HepG2 (cell line): ENCODE results near the gene HSPB2. TPM values are rescaled to one million over a fixed set of nuclear protein-coding genes. Genes with fewer than 3 reads are reported as not detected.

ENCODE experiments used
- BHLHE40 ChIP-seq: IDR thresholded peaks from 2 replicates; pipeline ENCODE4 v1.6.1; 2011; ENCODE audit warnings: low read length, improper control_type of control experiment
- CCDC6 ChIP-seq: sonication (generic); formaldehyde crosslinking; IDR thresholded peaks from 2 replicates; pipeline ENCODE4 v1.8.1; 2022; ENCODE audit warnings: mild to moderate bottlenecking, missing genetic modification reagents, moderate library complexity
- ESRRA ChIP-seq: sonication (generic); formaldehyde crosslinking; IDR thresholded peaks from 2 replicates; pipeline ENCODE4 v1.5.1; 2020; ENCODE audit warnings: mild to moderate bottlenecking, low read depth, missing genetic modification reagents
- FOXO1 ChIP-seq: sonication (generic); formaldehyde crosslinking; IDR thresholded peaks from 2 replicates; pipeline ENCODE4 v1.4.0; 2020; ENCODE audit warnings: missing genetic modification reagents
- IRF2 ChIP-seq: IDR thresholded peaks from 2 replicates; pipeline ENCODE4 v1.6.1; 2018; ENCODE audit warnings: missing genetic modification reagents, missing compliant biosample characterization
- KLF12 ChIP-seq: sonication (generic); formaldehyde crosslinking; IDR thresholded peaks from 2 replicates; pipeline ENCODE4 v1.4.0; 2020; ENCODE audit warnings: missing genetic modification reagents, borderline replicate concordance
- MAF1 ChIP-seq: sonication (generic); formaldehyde crosslinking; IDR thresholded peaks from 2 replicates; pipeline ENCODE4 v1.5.0; 2020; ENCODE audit warnings: missing genetic modification reagents, borderline replicate concordance
- NR2F2 ChIP-seq: IDR thresholded peaks from 2 replicates; pipeline ENCODE4 v1.6.1; 2012; ENCODE audit warnings: low read depth, inconsistent platforms, borderline replicate concordance
- TBX2 ChIP-seq: sonication (generic); formaldehyde crosslinking; IDR thresholded peaks from 2 replicates; pipeline ENCODE4 v1.5.0; 2020; ENCODE audit warnings: missing genetic modification reagents, mild to moderate bottlenecking, borderline replicate concordance
- ZBTB1 ChIP-seq: sonication (generic); formaldehyde crosslinking; IDR thresholded peaks from 2 replicates; pipeline ENCODE4 v1.4.0; 2020; ENCODE audit warnings: missing genetic modification reagents, borderline replicate concordance
- ZFY ChIP-seq: sonication (generic); formaldehyde crosslinking; IDR thresholded peaks from 2 replicates; pipeline ENCODE4 v1.4.0; 2020; ENCODE audit warnings: missing genetic modification reagents
- ZKSCAN8 ChIP-seq: IDR thresholded peaks from 2 replicates; pipeline ENCODE4 v1.6.1; 2016; ENCODE audit warnings: borderline replicate concordance, missing genetic modification reagents, missing compliant biosample characterization
- ZNF180 ChIP-seq: sonication (generic); formaldehyde crosslinking; IDR thresholded peaks from 2 replicates; pipeline ENCODE4 v1.4.0; 2020; ENCODE audit warnings: low read depth, missing genetic modification reagents, borderline replicate concordance
- ZNF557 ChIP-seq: sonication (generic); formaldehyde crosslinking; IDR thresholded peaks from 2 replicates; pipeline ENCODE4 v1.4.0; 2020; ENCODE audit warnings: missing genetic modification reagents
- polyA plus RNA-seq, 8 experiments: library from polyadenylated mRNA; depleted of rRNA in 3 of 8; stranded (reverse) in 7 of 8; unstranded in 1 of 8; fragments of >200 nt; fragmentation: Illumina TruSeq in 4 of 8; extraction: Trizol in 4 of 8; gene quantifications; 2 replicates each; pipeline versions ENCODE4 v1.2.1 to v1.2.3, GENCODE V29; 2011 to 2016; ENCODE audit warnings: low read depth in 4 of 8, missing spikeins in 1 of 8, mixed read lengths in 1 of 8; ENCODE audit not compliant: insufficient read depth in 1 of 8
- total RNA-seq, 5 experiments: library from RNA; depleted of rRNA; stranded (reverse); fragments of >200 nt; fragmentation: Illumina TruSeq; extraction: Trizol; gene quantifications; 2 replicates each; pipeline ENCODE4 v1.2.3, GENCODE V29; 2016; ENCODE audit warnings: low read depth in 1 of 5
- TF ChIP-seq, protein P1 (sequence below): sonication (generic); formaldehyde crosslinking; IDR thresholded peaks from 2 replicates; pipeline ENCODE4 v1.9.0; 2021; ENCODE audit warnings: missing genetic modification reagents, borderline replicate concordance
- TF ChIP-seq, protein P2 (sequence below): sonication (generic); formaldehyde crosslinking; IDR thresholded peaks from 2 replicates; pipeline ENCODE4 v1.5.1; 2020; ENCODE audit warnings: missing genetic modification reagents, mild to moderate bottlenecking, borderline replicate concordance
- TF ChIP-seq, protein P3 (sequence below): sonication (generic); formaldehyde crosslinking; IDR thresholded peaks from 2 replicates; pipeline ENCODE4 v1.5.0; 2020; ENCODE audit warnings: mild to moderate bottlenecking, missing genetic modification reagents
- TF ChIP-seq, protein P4 (sequence below): fragments of 450-650 bp; IDR thresholded peaks from 2 replicates; pipeline ENCODE4 v1.6.1; 2017; ENCODE audit warnings: mild to moderate bottlenecking

HSPB2 gene
- total and polyA plus RNA-seq, 2 of the 13 experiments (the other 11 are each of a cell fraction or from before 2014, with no cell fraction given), result 0.04 TPM; not detected in 1

DNA sequence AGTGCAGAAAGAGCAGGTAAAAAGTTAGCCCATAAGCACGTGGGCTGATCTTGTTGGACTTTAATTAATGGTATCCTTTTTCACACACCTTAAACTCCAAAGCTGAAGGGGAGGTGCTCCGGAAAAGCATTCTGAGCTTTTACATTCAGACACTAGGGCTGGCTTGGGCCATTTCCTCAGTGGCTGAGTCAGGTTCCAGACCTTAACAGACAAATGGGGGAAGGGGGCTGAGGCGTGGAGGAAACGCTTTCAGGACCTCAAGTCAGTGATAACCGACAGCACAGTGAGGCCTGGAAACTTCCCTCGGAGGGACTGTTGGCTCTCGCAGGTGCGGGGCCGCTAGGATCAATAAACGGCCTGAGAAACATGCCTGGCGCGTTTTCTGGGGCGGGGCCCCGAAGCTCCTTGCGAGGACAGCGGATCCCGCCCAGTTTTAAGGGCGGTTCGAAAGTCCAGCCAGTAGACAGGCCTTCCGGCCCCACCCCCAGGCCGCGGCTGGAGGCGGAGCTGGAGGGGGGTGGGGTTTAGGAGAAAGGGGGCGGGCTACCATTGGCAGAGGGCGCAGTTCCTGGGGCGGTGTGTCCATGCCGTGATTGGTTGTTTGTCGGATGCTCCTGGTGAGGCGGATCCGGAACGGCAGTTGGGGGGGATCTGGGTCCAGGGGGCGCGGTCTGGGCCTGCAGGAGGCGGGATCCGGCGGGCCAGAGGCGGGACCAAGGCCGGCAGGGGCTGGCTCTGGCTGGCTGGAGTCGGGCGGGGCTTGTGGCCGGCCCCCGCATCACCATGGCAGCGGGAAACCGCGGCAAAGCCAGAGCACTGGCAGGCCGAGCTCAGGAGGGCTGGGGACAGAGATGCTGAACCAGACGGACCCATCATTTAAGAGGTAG lies 14.2 kb downstream of the HSPB2 start (continued):
- TF ChIP-seq, protein P1, sequence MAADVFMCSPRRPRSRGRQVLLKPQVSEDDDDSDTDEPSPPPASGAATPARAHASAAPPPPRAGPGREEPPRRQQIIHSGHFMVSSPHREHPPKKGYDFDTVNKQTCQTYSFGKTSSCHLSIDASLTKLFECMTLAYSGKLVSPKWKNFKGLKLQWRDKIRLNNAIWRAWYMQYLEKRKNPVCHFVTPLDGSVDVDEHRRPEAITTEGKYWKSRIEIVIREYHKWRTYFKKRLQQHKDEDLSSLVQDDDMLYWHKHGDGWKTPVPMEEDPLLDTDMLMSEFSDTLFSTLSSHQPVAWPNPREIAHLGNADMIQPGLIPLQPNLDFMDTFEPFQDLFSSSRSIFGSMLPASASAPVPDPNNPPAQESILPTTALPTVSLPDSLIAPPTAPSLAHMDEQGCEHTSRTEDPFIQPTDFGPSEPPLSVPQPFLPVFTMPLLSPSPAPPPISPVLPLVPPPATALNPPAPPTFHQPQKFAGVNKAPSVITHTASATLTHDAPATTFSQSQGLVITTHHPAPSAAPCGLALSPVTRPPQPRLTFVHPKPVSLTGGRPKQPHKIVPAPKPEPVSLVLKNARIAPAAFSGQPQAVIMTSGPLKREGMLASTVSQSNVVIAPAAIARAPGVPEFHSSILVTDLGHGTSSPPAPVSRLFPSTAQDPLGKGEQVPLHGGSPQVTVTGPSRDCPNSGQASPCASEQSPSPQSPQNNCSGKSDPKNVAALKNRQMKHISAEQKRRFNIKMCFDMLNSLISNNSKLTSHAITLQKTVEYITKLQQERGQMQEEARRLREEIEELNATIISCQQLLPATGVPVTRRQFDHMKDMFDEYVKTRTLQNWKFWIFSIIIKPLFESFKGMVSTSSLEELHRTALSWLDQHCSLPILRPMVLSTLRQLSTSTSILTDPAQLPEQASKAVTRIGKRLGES (CRISPR knock-in tag), result no peak
- peak; percentile 6; the same call in 1 of the 2 replicates for TF ChIP-seq ZKSCAN8 (CRISPR knock-in tag)
- TF ChIP-seq NR2F2, result no peak
- TF ChIP-seq, protein P2, sequence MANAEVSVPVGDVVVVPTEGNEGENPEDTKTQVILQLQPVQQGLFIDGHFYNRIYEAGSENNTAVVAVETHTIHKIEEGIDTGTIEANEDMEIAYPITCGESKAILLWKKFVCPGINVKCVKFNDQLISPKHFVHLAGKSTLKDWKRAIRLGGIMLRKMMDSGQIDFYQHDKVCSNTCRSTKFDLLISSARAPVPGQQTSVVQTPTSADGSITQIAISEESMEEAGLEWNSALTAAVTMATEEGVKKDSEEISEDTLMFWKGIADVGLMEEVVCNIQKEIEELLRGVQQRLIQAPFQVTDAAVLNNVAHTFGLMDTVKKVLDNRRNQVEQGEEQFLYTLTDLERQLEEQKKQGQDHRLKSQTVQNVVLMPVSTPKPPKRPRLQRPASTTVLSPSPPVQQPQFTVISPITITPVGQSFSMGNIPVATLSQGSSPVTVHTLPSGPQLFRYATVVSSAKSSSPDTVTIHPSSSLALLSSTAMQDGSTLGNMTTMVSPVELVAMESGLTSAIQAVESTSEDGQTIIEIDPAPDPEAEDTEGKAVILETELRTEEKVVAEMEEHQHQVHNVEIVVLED, result peak; percentile 56; the same call in 1 of the 2 replicates
- peak; percentile 89 for TF ChIP-seq ZFY
- TF ChIP-seq, protein P3, sequence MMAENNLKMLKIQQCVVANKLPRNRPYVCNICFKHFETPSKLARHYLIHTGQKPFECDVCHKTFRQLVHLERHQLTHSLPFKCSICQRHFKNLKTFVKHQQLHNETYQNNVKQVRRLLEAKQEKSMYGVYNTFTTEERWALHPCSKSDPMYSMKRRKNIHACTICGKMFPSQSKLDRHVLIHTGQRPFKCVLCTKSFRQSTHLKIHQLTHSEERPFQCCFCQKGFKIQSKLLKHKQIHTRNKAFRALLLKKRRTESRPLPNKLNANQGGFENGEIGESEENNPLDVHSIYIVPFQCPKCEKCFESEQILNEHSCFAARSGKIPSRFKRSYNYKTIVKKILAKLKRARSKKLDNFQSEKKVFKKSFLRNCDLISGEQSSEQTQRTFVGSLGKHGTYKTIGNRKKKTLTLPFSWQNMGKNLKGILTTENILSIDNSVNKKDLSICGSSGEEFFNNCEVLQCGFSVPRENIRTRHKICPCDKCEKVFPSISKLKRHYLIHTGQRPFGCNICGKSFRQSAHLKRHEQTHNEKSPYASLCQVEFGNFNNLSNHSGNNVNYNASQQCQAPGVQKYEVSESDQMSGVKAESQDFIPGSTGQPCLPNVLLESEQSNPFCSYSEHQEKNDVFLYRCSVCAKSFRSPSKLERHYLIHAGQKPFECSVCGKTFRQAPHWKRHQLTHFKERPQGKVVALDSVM, result no peak
- TF ChIP-seq FOXO1 (CRISPR knock-in tag), result peak; percentile 39; the same call in 1 of the 2 replicates
- peak; percentile 35; the same call in 1 of the 2 replicates for TF ChIP-seq IRF2
- peak; percentile 71 for TF ChIP-seq CCDC6 (CRISPR knock-in tag)
- peak; percentile 15; the same call in 1 of the 2 replicates for TF ChIP-seq BHLHE40
- TF ChIP-seq, protein P4, sequence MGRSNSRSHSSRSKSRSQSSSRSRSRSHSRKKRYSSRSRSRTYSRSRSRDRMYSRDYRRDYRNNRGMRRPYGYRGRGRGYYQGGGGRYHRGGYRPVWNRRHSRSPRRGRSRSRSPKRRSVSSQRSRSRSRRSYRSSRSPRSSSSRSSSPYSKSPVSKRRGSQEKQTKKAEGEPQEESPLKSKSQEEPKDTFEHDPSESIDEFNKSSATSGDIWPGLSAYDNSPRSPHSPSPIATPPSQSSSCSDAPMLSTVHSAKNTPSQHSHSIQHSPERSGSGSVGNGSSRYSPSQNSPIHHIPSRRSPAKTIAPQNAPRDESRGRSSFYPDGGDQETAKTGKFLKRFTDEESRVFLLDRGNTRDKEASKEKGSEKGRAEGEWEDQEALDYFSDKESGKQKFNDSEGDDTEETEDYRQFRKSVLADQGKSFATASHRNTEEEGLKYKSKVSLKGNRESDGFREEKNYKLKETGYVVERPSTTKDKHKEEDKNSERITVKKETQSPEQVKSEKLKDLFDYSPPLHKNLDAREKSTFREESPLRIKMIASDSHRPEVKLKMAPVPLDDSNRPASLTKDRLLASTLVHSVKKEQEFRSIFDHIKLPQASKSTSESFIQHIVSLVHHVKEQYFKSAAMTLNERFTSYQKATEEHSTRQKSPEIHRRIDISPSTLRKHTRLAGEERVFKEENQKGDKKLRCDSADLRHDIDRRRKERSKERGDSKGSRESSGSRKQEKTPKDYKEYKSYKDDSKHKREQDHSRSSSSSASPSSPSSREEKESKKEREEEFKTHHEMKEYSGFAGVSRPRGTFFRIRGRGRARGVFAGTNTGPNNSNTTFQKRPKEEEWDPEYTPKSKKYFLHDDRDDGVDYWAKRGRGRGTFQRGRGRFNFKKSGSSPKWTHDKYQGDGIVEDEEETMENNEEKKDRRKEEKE, result no peak
- TF ChIP-seq TBX2, result peak; percentile 68
- TF ChIP-seq ZNF557, result no peak
- TF ChIP-seq ZNF180, result no peak
- peak; percentile 50; the same call in 1 of the 2 replicates for TF ChIP-seq KLF12
- TF ChIP-seq ESRRA (CRISPR knock-in tag), result no peak
- no peak for TF ChIP-seq MAF1 (CRISPR knock-in tag)
- no peak for TF ChIP-seq ZBTB1 (CRISPR knock-in tag)
